Measurements from ENCODE around the gene TRIM66. TPM values are rescaled to one million over a fixed set of nuclear protein-coding genes. Genes with fewer than 3 reads are reported as not detected.
A peak's percentile ranks its signal among the peaks of the same experiment; 100 is the strongest.

The TRIM66 gene
- total RNA-seq, 3 donors from 2014 or later = 9.6 to 21.3 (median 15.9) TPM

DNA sequence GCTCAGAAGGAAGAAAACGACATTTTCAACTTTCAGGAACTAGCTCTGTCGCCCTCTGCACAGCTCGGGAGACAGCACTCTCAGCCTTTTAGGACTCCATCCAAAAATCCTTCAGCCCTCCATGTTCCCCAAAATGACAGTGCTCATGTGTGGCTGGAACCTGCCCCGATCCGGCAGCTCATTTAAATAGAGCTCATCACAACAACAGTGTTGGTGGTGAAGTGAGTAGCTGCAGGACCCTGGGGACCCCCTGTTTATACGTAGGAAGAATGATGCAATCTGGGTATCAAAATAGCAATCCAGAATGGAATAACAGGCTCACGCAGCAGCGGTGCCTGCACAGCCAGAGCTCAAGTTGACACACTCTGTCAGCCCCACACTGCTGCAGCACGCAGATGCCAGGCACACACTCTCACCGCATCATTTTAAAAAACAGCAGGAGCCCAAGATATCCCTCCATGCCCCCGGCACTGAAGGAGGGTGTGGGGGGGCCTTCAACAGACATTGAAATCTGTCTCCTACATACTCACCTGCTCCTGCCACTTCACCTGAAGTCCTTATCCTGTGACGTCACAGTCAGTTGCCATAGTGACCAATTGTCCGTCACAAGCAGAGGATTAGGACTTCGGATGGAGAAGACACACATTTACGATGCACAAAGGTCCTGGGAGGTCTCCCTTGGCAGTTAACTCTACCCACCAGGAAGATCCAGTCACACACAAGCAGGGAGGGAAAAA lies 24.0 kb downstream of the TRIM66 start:
- no peak for ATAC-seq
- no peak for DNase-seq
- H3K4me3 ChIP-seq = no peak overlapping the region
- no peaks in the 10 kb centered on the region for H3K4me1 ChIP-seq (ENCODE audit: low read depth)
- TF ChIP-seq, protein P1, sequence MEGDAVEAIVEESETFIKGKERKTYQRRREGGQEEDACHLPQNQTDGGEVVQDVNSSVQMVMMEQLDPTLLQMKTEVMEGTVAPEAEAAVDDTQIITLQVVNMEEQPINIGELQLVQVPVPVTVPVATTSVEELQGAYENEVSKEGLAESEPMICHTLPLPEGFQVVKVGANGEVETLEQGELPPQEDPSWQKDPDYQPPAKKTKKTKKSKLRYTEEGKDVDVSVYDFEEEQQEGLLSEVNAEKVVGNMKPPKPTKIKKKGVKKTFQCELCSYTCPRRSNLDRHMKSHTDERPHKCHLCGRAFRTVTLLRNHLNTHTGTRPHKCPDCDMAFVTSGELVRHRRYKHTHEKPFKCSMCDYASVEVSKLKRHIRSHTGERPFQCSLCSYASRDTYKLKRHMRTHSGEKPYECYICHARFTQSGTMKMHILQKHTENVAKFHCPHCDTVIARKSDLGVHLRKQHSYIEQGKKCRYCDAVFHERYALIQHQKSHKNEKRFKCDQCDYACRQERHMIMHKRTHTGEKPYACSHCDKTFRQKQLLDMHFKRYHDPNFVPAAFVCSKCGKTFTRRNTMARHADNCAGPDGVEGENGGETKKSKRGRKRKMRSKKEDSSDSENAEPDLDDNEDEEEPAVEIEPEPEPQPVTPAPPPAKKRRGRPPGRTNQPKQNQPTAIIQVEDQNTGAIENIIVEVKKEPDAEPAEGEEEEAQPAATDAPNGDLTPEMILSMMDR (IDR thresholded peaks at IDR 0.05) = no peak
- no peaks in the 10 kb centered on the region for H3K9me3 ChIP-seq
- intact Hi-C loops (cut with DNase I, micrococcal nuclease) = no loop called here
- H3K36me3 ChIP-seq (ENCODE audit: low read depth) = no peaks in the 10 kb centered on the region

DNA sequence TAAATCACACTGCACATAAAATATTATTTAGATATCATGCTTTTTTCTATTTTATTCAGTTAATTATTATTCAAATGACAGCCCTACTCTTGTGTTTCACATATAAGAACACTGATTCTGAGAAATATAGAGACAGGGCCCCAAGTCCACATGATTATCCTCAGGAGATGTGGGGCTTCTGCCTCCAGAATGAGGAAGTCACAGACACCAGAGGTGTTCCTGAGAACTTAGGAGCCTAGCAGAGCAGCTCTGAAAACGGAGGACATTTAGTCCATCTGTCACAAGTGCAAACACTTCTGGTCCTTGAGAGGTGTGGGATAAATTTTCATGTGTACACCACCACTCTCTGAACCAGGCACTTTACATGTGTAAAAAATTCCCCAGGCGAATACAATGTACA lies 26.2 kb downstream of the TRIM66 start:
- intact Hi-C loops (cut with DNase I, micrococcal nuclease) = no loop called here
- Histone ChIP-seq H3K4me1 (ENCODE audit: low read depth) (no peaks in the 10 kb centered on the region), H3K36me3 (ENCODE audit: low read depth) (peaks cover 4% of the 10 kb centered on the region), H3K4me3 (no peak overlapping the region), H3K9me3 (no peaks in the 10 kb centered on the region)
- ATAC-seq (no peak), DNase-seq (no peak)
- TF ChIP-seq, protein P1 (IDR thresholded peaks at IDR 0.05) = no peak

DNA sequence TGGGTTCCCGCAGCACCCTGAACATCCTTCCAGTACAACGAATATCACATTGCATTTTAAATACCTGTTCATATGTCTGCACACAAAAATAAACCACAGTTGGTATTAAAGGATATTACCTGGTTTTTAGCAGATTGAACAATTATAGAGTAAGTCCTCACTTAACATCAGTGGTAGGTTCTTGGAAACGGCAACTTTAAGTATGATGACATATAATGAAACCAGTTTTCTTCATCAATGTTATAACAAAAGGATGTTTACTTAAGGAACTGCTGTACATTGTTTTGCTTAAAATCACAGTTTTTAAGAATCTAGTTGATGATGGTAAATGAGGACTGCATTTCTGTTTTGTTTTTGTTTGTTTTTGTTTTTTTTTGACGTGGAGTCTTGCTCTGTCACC lies 28.0 kb downstream of the TRIM66 start:
- Histone ChIP-seq H3K4me3 (no peak overlapping the region), H3K9me3 (no peaks in the 10 kb centered on the region), H3K4me1 (ENCODE audit: low read depth) (no peaks in the 10 kb centered on the region), H3K36me3 (ENCODE audit: low read depth) (peaks cover 4% of the 10 kb centered on the region)
- DNase-seq (no peak), ATAC-seq (no peak)
- TF ChIP-seq, protein P1 (IDR thresholded peaks at IDR 0.05) = no peak
- intact Hi-C loops (cut with DNase I, micrococcal nuclease) = no loop called here

DNA sequence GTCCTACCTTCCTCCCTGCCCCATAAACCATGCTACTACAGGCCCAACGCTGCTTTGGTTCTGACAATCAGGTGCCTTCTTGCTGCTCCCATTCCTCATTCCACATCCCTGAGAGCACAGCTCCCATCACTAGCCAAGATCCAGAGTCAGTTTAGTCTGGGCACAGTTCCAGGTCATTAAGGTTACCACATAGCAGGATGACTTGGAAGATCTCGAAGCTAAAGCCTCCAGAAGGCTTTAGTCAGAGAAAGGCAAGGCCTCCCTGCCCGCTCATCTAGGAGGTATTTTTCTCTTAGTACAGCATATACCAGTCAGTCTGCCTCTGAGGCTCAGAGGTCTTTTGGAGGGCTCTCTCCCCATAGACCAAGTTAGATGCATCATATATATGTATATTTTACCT lies 30.3 kb downstream of the TRIM66 start:
- ATAC-seq (peak; percentile 11), DNase-seq (peak in 1 of 3 donors; percentile 15)
- Histone ChIP-seq H3K4me3 (no peak overlapping the region), H3K4me1 (ENCODE audit: low read depth) (no peaks in the 10 kb centered on the region), H3K9me3 (no peaks in the 10 kb centered on the region), H3K36me3 (ENCODE audit: low read depth) (peaks cover 4% of the 10 kb centered on the region)
- intact Hi-C loops (cut with DNase I, micrococcal nuclease) = no loop called here
- TF ChIP-seq, protein P1 (IDR thresholded peaks at IDR 0.05) = no peak

DNA sequence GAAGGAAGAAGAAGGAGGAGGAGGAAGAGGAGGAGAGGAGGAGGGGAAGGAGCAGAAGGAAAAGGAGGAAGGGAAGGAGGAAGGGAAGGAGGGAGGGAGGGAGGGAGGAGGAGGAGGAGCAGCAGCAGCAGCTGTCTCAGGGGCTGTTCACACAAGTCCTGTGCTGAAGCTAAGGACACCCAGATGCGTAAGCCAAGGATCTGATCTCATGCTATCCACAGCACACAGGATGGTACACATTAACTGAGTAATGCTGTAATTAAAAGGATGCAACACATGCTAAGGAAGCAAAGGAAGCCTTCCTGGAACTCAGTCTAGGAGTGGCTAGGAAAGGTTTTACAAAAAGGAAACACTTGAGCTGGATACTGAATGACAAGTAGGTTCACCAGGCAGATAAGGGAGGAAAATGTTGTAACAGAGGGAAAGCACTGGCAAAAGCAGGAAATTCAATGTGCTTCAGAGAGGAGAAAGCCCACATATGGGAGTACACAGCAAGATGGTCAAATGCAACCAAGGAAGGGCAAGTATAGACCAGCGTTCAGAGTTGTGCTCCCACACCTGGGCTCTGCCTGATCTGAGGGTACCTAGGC lies 32.0 kb downstream of the TRIM66 start:
- TF ChIP-seq, protein P1 (IDR thresholded peaks at IDR 0.05) = no peak
- peaks cover 4% of the 10 kb centered on the region for H3K36me3 ChIP-seq (ENCODE audit: low read depth)
- intact Hi-C loops (cut with DNase I, micrococcal nuclease) = no loop called here

More for the DNA sequence above, 32.0 kb downstream of the TRIM66 start:
- Histone ChIP-seq H3K9me3 (no peaks in the 10 kb centered on the region), H3K4me3 (no peak overlapping the region), H3K4me1 (ENCODE audit: low read depth) (no peaks in the 10 kb centered on the region)
- ATAC-seq (no peak), DNase-seq (no peak)

All from mucosa of descending colon (tissue), 3 donors.